Liver (tissue), 9 donors: Measurements from ENCODE around the gene ADGRD1. TPM values are rescaled to one million over a fixed set of nuclear protein-coding genes. Genes with fewer than 3 reads are reported as not detected.

Experiments
- DNase-seq: peaks from one replicate; pipeline ENCODE4 v3.0.0-alpha.2; 2017; ENCODE audit warnings: low spot score
- H3K27ac ChIP-seq, 2 donors: one replicate each; pipeline ENCODE4 v1.7.0; 2013; ENCODE audit warnings: inconsistent platforms in 2 of 2, low read length in 2 of 2, control low read depth in 1 of 2, low read depth in 1 of 2, mild to moderate bottlenecking in 1 of 2
- H3K27me3 ChIP-seq, 4 donors: one replicate each; pipeline versions ENCODE4 v1.6.1 to v1.7.0; 2013; ENCODE audit warnings: low read length in 3 of 4, inconsistent platforms in 1 of 4, mild to moderate bottlenecking in 1 of 4, moderate library complexity in 1 of 4; ENCODE audit not compliant: control insufficient read depth in 4 of 4, insufficient read depth in 4 of 4
- H3K36me3 ChIP-seq, 4 donors: one replicate each; pipeline versions ENCODE4 v1.6.1 to v1.7.0; 2013; ENCODE audit warnings: low read length in 3 of 4, mild to moderate bottlenecking in 3 of 4, low read depth in 1 of 4, moderate library complexity in 1 of 4; ENCODE audit not compliant: control insufficient read depth in 4 of 4, insufficient read depth in 3 of 4
- H3K4me1 ChIP-seq, 4 donors: one replicate each; pipeline versions ENCODE4 v1.6.1 to v1.7.0; 2013; ENCODE audit warnings: low read length in 3 of 4, mild to moderate bottlenecking in 3 of 4, moderate library complexity in 1 of 4; ENCODE audit not compliant: control insufficient read depth in 4 of 4, insufficient read depth in 4 of 4
- H3K4me3 ChIP-seq, 3 donors: one replicate each; pipeline versions ENCODE4 v1.6.1 to v1.7.0; 2013; ENCODE audit warnings: low read length in 3 of 3, control low read depth in 1 of 3, low read depth in 1 of 3, mild to moderate bottlenecking in 1 of 3
- H3K9ac ChIP-seq, 2 donors: one replicate each; pipeline ENCODE4 v1.7.0; 2013; ENCODE audit warnings: low read length in 2 of 2, mild to moderate bottlenecking in 2 of 2, moderate library complexity in 2 of 2, control low read depth in 1 of 2, low read depth in 1 of 2
- H3K9me3 ChIP-seq, 4 donors: one replicate each; pipeline versions ENCODE4 v1.6.1 to v1.7.0; 2013; ENCODE audit warnings: low read length in 3 of 4; ENCODE audit not compliant: control insufficient read depth in 4 of 4
- EGR1 ChIP-seq, 2 donors: IDR thresholded peaks; 2 replicates each; pipeline ENCODE4 v1.6.1; 2016 to 2018; ENCODE audit warnings: antibody characterized with exemption in 2 of 2, low read depth in 2 of 2
- FOXA1 ChIP-seq: IDR thresholded peaks from 2 replicates; pipeline ENCODE4 v1.6.1; 2016; ENCODE audit warnings: antibody characterized with exemption
- GABPA ChIP-seq, 2 donors: IDR thresholded peaks in 1 of 2; conservative IDR thresholded peaks in 1 of 2; 2 replicates each; pipeline ENCODE4 v1.6.1; 2016; ENCODE audit warnings: antibody characterized with exemption in 2 of 2, mild to moderate bottlenecking in 1 of 2, moderate library complexity in 1 of 2
- JUND ChIP-seq, 2 donors: IDR thresholded peaks; 2 replicates each; pipeline ENCODE4 v1.6.1; 2016; ENCODE audit warnings: antibody characterized with exemption in 2 of 2
- NR2F2 ChIP-seq: IDR thresholded peaks from 2 replicates; pipeline ENCODE4 v1.6.1; 2016; ENCODE audit warnings: antibody characterized with exemption
- RXRA ChIP-seq, 2 donors: IDR thresholded peaks; 2 replicates each; pipeline ENCODE4 v1.6.1; 2017 to 2018; ENCODE audit warnings: antibody characterized with exemption in 2 of 2, mild to moderate bottlenecking in 1 of 2
- SP1 ChIP-seq: IDR thresholded peaks from 2 replicates; pipeline ENCODE4 v1.6.1; 2018; ENCODE audit warnings: antibody characterized with exemption, mild to moderate bottlenecking
- YY1 ChIP-seq: IDR thresholded peaks from 2 replicates; pipeline ENCODE4 v1.6.1; 2016; ENCODE audit warnings: antibody characterized with exemption, mild to moderate bottlenecking
- WGBS: extraction: QIAGEN DNeasy Blood & Tissue Kit; methylation state at CpG from one replicate; pipeline ENCODE4 v1.1.7; 2013; 5-methylcytosine and 5-hydroxymethylcytosine counted together
- polyA plus RNA-seq, 2 donors: library from polyadenylated mRNA; stranded (reverse) in 1 of 2; unstranded in 1 of 2; fragments of 200-250 nt in 1 of 2; fragments of >200 nt in 1 of 2; fragmentation: Nextera tagmentation in 1 of 2; extraction: Ambion mirVana in 1 of 2; gene quantifications; one replicate each; pipeline versions ENCODE4 v1.2.1 to v1.2.3, GENCODE V29; 2013 to 2015
- total RNA-seq, 2 donors: library from RNA; depleted of rRNA; stranded (reverse); fragments of >200 nt; gene quantifications; one replicate each; pipeline ENCODE4 v1.2.3, GENCODE V29; 2014
- TF ChIP-seq, protein P1 (sequence below): IDR thresholded peaks from 2 replicates; pipeline ENCODE4 v1.6.1; 2016; ENCODE audit warnings: antibody characterized with exemption
- TF ChIP-seq, protein P2 (sequence below): IDR thresholded peaks from 2 replicates; pipeline ENCODE4 v1.6.1; 2016; ENCODE audit warnings: antibody characterized with exemption
- TF ChIP-seq, protein P3 (sequence below): IDR thresholded peaks from 2 replicates; pipeline ENCODE4 v1.6.1; 2016; ENCODE audit warnings: antibody characterized with exemption
- TF ChIP-seq, protein P4 (sequence below): IDR thresholded peaks from 2 replicates; pipeline ENCODE4 v1.6.1; 2016; ENCODE audit warnings: antibody characterized with exemption, mild to moderate bottlenecking
- TF ChIP-seq, protein P5 (sequence below): fragments of 150-350 bp; IDR thresholded peaks from 2 replicates; pipeline ENCODE4 v1.5.1; 2017; ENCODE audit warnings: improper control_type of control experiment, low read depth, low read length; ENCODE audit not compliant: missing input control
- donor health status: healthy.
- donor health status: healthy.
- donor health status: healthy.
- donor health status: healthy.
- donor health status: healthy.

Gene ADGRD1
- total and polyA plus RNA-seq, 4 donors = 2.7 to 7.1 (median 4.6) TPM

DNA sequence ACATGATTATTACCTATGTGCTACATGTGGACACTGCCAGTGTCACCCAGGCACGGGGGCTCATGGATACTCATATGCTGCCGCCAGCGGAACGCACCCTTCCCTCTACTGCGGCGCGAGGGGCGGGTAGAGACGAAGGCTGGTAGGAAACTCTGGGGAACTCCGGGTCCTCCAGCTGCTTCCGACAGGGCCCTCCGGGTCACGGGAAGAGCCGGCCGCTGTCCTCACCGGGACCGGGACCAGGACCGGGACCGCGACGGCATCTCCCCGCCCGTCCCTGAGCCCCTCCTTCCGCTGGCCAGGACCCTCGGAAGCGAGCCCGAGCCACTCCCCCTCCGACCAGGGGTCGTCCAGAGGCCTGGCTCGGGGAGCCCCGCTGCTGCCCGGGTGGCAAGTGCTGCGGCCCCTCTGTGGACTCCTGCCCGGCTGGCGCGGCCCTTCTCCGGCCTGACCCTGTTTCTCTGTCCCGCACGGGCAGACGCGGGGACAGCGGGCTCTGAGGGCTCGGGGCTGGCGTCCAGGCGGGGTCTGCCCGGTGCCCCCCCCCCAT is 209.6 kb downstream of the ADGRD1 start:
- DNase-seq = no peak
- H3K4me3 ChIP-seq = no peak overlapping the region

DNA sequence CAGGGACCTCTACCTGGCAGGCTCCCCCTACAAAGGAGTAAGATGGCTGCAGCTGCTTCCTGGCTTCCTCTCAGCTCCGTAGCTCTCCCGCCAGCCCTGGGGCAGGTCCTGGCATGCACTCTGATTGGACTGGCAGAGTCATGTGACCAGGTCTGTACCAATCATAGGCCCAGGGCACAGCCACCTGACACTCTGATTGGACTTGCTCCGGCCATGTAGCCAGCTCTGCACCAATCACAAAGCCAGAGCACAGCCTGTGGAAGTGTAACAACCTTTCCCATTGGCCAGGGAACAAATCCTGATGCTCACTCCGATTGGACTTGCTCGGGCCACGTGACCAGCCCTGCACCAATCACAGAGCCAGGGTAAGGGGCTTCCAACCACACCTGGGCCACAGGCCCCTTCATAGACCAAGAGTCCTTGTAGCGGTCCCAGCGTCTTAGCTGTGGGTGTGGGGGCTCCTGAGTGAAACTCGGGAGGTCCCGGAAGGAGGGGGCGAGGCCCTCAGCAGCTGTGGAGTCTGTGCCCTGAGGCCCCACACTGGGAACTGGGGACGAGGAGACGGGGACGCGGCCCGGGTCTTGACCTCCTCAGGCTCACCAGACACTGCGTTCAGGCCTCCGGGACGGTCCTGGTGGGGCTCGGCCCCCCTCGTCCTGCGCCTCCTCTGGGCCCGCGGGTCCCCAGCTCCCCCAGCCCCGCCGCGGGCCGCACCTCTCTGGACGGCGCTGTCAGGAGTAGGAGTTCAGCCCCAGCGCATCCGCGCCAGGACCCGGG is 210.6 kb downstream of the ADGRD1 start:
- H3K9me3 ChIP-seq = no peaks in the 10 kb centered on the region
- WGBS = 92% methylated on average over 25 of the region's 34 CpGs
- no peak overlapping the region for H3K4me3 ChIP-seq
- H3K27ac ChIP-seq = no peak overlapping the region
- H3K9ac ChIP-seq = no peak overlapping the region
- no peak for TF ChIP-seq RXRA (IDR thresholded peaks at IDR 0.05)
- no peak for TF ChIP-seq YY1
- TF ChIP-seq JUND (IDR thresholded peaks at IDR 0.05) = no peak
- TF ChIP-seq SP1 = no peak
- TF ChIP-seq, protein P1, sequence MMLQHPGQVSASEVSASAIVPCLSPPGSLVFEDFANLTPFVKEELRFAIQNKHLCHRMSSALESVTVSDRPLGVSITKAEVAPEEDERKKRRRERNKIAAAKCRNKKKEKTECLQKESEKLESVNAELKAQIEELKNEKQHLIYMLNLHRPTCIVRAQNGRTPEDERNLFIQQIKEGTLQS = no peak
- no peak for TF ChIP-seq EGR1 (IDR thresholded peaks at IDR 0.05; ENCODE audit: low read depth in 2 of 2)
- no peak for TF ChIP-seq FOXA1
- no peak for TF ChIP-seq GABPA (IDR thresholded peaks at IDR 0.05 in 1 of 2, conservative IDR thresholded peaks at IDR 0.05 in 1 of 2)
- TF ChIP-seq, protein P2, sequence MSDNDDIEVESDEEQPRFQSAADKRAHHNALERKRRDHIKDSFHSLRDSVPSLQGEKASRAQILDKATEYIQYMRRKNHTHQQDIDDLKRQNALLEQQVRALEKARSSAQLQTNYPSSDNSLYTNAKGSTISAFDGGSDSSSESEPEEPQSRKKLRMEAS = no peak
- TF ChIP-seq, protein P3, sequence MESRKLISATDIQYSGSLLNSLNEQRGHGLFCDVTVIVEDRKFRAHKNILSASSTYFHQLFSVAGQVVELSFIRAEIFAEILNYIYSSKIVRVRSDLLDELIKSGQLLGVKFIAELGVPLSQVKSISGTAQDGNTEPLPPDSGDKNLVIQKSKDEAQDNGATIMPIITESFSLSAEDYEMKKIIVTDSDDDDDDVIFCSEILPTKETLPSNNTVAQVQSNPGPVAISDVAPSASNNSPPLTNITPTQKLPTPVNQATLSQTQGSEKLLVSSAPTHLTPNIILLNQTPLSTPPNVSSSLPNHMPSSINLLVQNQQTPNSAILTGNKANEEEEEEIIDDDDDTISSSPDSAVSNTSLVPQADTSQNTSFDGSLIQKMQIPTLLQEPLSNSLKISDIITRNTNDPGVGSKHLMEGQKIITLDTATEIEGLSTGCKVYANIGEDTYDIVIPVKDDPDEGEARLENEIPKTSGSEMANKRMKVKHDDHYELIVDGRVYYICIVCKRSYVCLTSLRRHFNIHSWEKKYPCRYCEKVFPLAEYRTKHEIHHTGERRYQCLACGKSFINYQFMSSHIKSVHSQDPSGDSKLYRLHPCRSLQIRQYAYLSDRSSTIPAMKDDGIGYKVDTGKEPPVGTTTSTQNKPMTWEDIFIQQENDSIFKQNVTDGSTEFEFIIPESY = no peak
- TF ChIP-seq, protein P4, sequence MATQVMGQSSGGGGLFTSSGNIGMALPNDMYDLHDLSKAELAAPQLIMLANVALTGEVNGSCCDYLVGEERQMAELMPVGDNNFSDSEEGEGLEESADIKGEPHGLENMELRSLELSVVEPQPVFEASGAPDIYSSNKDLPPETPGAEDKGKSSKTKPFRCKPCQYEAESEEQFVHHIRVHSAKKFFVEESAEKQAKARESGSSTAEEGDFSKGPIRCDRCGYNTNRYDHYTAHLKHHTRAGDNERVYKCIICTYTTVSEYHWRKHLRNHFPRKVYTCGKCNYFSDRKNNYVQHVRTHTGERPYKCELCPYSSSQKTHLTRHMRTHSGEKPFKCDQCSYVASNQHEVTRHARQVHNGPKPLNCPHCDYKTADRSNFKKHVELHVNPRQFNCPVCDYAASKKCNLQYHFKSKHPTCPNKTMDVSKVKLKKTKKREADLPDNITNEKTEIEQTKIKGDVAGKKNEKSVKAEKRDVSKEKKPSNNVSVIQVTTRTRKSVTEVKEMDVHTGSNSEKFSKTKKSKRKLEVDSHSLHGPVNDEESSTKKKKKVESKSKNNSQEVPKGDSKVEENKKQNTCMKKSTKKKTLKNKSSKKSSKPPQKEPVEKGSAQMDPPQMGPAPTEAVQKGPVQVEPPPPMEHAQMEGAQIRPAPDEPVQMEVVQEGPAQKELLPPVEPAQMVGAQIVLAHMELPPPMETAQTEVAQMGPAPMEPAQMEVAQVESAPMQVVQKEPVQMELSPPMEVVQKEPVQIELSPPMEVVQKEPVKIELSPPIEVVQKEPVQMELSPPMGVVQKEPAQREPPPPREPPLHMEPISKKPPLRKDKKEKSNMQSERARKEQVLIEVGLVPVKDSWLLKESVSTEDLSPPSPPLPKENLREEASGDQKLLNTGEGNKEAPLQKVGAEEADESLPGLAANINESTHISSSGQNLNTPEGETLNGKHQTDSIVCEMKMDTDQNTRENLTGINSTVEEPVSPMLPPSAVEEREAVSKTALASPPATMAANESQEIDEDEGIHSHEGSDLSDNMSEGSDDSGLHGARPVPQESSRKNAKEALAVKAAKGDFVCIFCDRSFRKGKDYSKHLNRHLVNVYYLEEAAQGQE = no peak
- no peak for DNase-seq
- H3K36me3 ChIP-seq = no peaks in the 10 kb centered on the region
- H3K27me3 ChIP-seq = peaks cover 0 to 9% (median 0%) of the 10 kb centered on the region in 4 donors
- no peaks in the 10 kb centered on the region for H3K4me1 ChIP-seq

More for the DNA sequence above, 209.6 kb downstream of the ADGRD1 start:
- 71% methylated on average over 46 of the region's 46 CpGs for WGBS
- no peaks in the 10 kb centered on the region for H3K36me3 ChIP-seq
- no peaks in the 10 kb centered on the region for H3K9me3 ChIP-seq
- no peaks in the 10 kb centered on the region for H3K4me1 ChIP-seq
- no peak overlapping the region for H3K27ac ChIP-seq
- peaks cover 0 to 8% (median 0%) of the 10 kb centered on the region in 4 donors for H3K27me3 ChIP-seq
- TF ChIP-seq, protein P1 = no peak
- TF ChIP-seq FOXA1 (no peak), EGR1 (IDR thresholded peaks at IDR 0.05; ENCODE audit: low read depth in 2 of 2) (no peak), NR2F2 (no peak)
- TF ChIP-seq, protein P5, sequence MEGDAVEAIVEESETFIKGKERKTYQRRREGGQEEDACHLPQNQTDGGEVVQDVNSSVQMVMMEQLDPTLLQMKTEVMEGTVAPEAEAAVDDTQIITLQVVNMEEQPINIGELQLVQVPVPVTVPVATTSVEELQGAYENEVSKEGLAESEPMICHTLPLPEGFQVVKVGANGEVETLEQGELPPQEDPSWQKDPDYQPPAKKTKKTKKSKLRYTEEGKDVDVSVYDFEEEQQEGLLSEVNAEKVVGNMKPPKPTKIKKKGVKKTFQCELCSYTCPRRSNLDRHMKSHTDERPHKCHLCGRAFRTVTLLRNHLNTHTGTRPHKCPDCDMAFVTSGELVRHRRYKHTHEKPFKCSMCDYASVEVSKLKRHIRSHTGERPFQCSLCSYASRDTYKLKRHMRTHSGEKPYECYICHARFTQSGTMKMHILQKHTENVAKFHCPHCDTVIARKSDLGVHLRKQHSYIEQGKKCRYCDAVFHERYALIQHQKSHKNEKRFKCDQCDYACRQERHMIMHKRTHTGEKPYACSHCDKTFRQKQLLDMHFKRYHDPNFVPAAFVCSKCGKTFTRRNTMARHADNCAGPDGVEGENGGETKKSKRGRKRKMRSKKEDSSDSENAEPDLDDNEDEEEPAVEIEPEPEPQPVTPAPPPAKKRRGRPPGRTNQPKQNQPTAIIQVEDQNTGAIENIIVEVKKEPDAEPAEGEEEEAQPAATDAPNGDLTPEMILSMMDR = no peak
- H3K9ac ChIP-seq = no peak overlapping the region
